Raji (cell line): ENCODE data around the gene ADH5.

Experiments
- POLR2A ChIP-seq: IDR thresholded peaks from 2 replicates; pipeline ENCODE4 v1.6.1; 2011; ENCODE audit warnings: low read depth, low read length, control low read depth; ENCODE audit not compliant: insufficient read depth

The ADH5 gene

DNA sequence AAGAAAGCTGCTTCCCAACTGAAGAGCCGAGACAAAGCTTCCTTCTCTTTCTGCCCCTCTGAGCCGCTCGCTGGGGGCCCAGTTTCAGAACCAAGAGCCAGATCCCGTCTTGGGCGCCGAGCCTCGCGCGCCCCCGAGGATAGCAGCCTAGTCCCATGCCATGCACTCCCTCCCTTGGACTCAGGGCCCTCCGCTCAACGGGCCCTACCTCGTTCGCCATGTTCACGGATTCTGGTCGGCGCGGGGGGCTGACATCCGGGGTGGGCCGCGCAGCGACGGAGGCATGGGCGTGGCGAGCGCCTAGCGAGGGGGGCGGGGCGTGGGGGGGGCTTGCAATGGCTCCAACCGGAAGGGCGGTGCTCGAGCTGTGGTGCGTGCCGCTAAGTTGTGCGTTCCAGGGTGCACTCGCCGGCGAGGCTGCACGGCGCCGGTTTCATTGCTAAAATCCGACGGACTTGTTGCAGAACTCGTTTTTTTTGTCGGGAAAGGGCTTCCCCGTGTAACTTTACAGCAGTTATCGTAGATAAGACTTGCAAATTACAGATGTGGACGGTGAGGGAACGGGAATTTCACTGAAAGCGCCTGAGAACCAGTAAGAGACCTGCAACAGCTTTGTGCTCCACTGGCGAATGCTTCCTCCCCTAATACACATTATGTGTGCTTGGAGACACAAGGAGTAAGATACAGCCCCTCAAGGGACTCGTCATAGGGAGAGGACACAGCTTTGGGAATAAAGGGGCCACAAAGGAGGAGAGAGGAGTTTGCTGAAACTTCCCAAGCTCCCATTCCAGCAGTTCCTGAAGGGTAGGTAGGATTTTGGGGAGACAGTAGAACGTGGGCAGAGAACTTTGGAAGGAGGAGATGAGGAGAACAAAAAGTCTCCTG lies at the start of gene ADH5:
TSS of gene ADH5 (minus strand) at position 308 of the 885 bp plus-strand sequence. CDS start at position 220, 88 bp downstream.
- TF ChIP-seq POLR2A, result peak; percentile 94

DNA sequence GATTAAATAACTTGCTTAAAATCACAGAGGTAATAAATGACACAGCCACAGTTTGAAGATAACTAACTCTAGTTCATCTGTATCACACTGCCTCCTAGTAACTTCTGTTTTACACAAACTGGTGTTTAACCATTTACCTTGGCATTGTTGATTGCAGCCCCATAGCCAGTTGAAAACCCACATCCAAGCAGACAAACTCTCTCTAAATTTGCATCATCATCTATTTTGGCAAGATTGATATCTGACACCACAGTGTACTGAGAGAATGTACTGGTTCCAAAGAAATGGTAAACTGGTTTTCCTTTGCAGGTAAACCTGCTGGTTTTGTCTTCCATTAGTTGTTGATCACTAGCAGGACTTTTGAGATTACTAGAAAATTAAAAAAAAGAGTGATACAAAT lies 47.7 kb upstream of the ADH5 start:
- TF ChIP-seq POLR2A, result no peak

DNA sequence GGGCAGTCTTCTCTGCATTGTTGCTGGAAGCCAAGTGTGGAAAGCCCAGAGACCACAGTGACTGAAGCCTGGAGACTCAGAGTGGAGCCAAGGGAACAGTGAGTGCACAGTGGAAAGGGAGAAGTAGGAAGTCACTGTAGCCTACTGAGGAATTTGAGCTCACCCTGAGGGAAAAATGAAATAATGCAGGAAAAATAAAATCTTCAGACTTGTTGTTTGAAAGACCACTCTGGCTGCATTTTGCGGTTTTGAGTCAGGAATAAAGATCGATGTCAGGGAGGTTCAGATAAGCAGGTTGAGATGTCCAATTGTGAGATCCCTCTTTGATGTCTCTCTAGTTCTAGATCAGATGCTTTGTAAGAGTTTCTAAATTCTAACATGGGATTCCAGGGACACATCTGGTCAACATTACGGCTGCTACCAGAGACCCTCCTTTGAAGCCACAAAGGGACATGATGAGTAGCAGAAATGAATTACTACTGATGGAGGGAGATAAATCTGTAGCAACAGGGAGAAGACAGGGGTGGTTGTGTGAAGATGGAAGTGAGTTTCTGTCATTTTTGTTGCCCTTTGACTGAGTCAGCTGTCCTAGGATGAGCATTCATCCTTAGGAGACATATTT lies 47.1 kb upstream of the ADH5 start:
- TF ChIP-seq POLR2A, result no peak

GRCh38 chr4:99134586-99134985 lies 46.0 kb upstream of the ADH5 start:
- no peak for TF ChIP-seq POLR2A

- TF ChIP-seq POLR2A, result no peak
Measured at GRCh38 chr4:99131378-99131777, 42.8 kb upstream of the ADH5 start.

- TF ChIP-seq POLR2A, result no peak
Measured at GRCh38 chr4:99126376-99126775, 37.8 kb upstream of the ADH5 start.

DNA sequence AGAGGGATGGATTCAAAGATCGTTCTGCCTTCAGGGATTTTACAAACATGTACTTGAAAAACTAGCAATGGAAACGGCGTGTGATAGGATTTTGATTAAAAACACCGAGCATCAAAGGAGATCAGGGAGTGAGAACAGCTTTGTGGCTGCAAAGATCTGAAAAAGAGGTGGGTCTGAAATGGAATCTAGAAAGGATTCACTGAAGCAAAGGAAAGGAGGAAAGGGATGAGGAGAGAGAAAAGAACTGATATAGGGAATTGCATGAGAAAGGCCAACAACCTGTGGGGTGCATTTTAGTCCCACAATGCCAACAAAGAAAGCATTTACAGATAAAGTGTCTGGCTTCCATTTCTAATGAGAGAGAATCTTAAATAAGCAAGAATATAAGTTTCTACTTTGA lies 32.4 kb upstream of the ADH5 start:
- TF ChIP-seq POLR2A, result no peak

DNA sequence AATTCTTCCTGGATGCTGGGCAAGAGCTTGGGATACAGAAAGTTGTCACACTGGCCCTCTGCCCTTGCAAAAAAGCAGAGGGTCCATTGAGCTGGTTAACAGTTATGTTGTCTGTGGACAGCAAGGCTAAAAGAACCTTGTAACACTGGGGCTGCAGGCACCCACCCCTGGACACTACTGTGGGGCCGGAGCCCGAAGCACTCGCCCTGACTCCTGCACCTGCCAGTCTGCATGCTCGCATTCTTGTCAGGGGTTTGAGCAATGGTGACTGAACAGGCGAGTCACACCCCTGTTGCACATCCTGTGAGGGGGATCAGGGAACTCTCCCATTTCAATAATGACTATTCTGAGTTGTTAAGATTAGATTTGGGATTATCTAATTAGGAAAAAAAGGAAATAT lies 31.9 kb upstream of the ADH5 start:
- no peak for TF ChIP-seq POLR2A

DNA sequence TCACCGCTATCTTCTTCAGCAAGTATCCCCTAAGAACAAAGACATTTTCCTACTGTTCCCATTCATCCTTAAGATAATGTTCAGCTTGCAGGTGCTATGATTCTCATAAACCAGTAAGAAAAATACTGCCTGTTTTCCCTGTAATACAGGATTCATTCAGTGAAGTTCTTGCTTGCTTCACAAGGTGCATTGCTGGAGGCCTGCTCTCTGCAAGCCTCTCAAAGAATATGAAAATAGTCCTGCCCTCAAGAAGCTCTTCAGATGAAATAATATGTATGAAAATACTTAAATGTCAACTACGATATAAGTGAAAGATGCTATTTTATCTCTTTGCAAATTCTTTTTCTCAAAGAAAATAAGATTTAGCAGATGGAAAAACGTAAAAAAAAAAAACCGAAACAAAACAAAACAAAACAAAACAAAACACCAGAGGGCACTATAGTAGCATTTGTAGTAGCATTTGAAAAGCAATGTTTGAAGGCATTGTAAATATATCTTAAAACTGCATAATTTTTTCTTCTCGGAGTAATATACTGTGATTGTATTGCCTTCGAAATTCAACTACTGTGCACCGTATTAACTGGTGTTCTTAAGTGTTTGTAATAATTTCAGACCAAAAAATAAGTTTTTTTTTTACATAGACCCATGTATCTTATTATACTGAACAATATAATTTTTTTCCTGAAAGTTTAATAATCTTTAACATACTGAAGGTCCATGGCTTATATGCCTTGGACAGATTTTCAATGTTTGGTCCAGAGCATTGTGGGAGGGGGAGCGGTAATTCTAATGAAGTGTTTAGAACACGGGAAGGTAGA lies 29.5 kb upstream of the ADH5 start:
- TF ChIP-seq POLR2A, result no peak

GRCh38 chr4:99104153-99104552 lies 15.6 kb upstream of the ADH5 start:
- TF ChIP-seq POLR2A, result no peak

DNA sequence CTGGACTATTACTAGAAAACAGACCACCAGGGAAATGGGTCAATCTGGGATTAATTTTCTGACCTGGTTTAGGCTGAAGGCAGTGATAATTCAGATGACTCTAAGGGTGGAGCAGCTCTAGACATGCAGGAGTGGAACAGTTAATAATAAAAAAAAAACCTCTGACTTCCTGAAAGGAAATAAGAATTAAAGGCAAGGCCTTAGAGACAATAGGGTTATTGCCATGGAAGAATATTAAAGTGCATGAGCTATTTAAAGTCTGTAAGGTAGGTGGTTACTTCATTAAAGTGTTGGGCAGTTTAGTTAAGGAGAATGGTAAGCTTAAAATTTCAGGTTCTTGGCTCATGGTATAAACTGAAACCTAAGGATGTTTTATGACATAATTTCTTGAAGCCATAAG lies 14.6 kb upstream of the ADH5 start:
- no peak for TF ChIP-seq POLR2A

DNA sequence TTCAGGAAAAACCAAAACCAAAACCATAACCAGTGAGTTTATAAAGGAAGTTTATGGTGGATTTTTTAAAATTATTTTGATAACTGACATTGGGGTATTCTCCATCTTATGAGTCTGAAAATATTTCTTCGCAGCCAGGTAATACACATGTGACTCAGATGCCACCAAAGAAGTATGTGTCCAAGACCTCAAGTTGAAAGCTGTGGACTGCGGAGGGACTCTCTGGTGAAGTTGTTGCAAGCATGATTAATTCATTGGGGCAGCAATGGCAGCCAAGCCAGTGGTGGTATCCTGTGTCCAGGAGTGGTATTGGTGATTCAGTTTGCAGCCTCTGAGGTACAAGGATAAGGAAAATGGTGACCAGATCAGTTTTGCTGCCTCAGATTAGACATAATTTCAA lies 14.0 kb upstream of the ADH5 start:
- TF ChIP-seq POLR2A, result no peak

DNA sequence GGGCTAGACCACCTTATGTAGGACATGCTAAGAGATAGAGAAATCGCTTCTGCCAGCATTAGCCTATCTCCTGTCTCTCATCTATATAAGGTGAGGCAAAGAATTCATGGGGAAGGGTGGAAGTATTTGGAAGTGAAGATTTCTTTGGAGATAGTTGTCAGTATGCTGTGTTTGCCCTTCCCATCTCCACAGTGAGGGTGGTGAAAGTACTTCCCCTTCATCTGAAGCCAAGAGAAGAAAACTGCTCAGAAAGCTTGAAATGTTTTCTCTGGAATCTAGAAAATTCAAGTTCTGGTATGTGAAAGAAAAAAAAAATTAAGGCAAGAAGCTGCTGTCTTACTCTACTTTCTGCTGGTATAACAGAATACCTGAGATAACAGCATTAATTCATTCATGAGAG lies 12.3 kb upstream of the ADH5 start:
- TF ChIP-seq POLR2A, result no peak

DNA sequence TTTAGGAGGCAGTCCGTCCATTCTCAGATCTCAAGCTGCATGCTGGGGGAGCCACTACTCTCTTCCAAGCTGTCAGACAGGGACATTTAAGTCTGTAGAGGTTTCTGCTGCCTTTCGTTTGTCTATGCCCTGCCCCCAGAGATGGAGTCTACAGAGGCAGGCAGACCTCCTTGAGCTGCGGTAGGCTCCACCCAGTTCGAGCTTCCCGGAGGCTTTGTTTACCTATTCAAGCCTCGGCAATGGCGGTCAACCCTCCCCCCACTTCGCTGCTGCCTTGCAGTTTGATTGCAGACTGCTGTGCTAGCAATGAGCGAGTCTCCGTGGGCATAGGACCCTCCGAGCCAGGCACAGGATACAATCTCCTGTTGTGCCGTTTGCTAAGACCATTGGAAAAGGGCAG lies 10.7 kb upstream of the ADH5 start:
- TF ChIP-seq POLR2A, result no peak

DNA sequence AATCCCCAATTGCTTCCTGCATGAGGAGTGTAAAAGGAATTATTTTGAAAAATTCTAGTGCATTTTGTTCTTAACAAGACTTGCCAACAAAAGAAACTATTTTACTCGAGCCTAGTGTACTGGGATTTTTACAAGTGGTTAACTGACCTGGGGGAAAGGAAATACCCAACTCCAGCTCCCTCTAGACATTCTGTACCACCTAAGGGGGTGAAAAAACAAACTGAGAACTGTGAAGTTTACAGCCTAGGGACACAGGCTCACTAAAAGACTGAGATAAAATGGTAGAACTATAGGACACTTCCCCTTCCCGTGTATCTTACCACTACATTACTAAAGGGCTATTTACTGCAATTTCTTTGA lies 2.6 kb upstream of the ADH5 start:
- TF ChIP-seq POLR2A, result no peak
